GM18505 (cell line): Measurements from ENCODE around the gene XRRA1.

Experiments used
- ATAC-seq: cut with Tn5 transposase; IDR thresholded peaks from one replicate; pipeline ENCODE4 v1.9.1; 2021; ENCODE audit not compliant: unreplicated experiment
- POLR2A ChIP-seq: IDR thresholded peaks from 4 replicates; pipeline ENCODE4 v1.6.1; 2011; ENCODE audit warnings: borderline replicate concordance; ENCODE audit not compliant: insufficient read depth, insufficient read length; ENCODE audit errors: extremely low read depth

XRRA1 gene

GRCh38 chr11:74941492-74941891 is 7.4 kb downstream of the XRRA1 start:
- no peak for TF ChIP-seq POLR2A
- no peak for ATAC-seq

- no peak for ATAC-seq
- no peak for TF ChIP-seq POLR2A
Observed at GRCh38 chr11:74937696-74938475, 11.0 kb downstream of the XRRA1 start.

- no peak for ATAC-seq
- TF ChIP-seq POLR2A = no peak
Observed at GRCh38 chr11:74936976-74937375, 11.9 kb downstream of the XRRA1 start.

GRCh38 chr11:74936087-74936486 is 12.8 kb downstream of the XRRA1 start:
- no peak for TF ChIP-seq POLR2A

GRCh38 chr11:74935285-74935684 is 13.6 kb downstream of the XRRA1 start:
- no peak for ATAC-seq
- TF ChIP-seq POLR2A = no peak

More at GRCh38 chr11:74936087-74936486, 12.8 kb downstream of the XRRA1 start:
- ATAC-seq = no peak

GRCh38 chr11:74933765-74934164 is 15.1 kb downstream of the XRRA1 start:
- no peak for TF ChIP-seq POLR2A
- ATAC-seq = no peak

GRCh38 chr11:74932797-74933196 is 16.1 kb downstream of the XRRA1 start:
- TF ChIP-seq POLR2A = no peak
- ATAC-seq = no peak

- no peak for TF ChIP-seq POLR2A
- ATAC-seq = no peak
Observed at GRCh38 chr11:74932169-74932568, 16.7 kb downstream of the XRRA1 start.

- TF ChIP-seq POLR2A = no peak
- no peak for ATAC-seq
Observed at GRCh38 chr11:74929431-74930363, 19.2 kb downstream of the XRRA1 start.

- ATAC-seq = no peak
- no peak for TF ChIP-seq POLR2A
Observed at GRCh38 chr11:74927496-74927895, 21.4 kb downstream of the XRRA1 start.

- TF ChIP-seq POLR2A = no peak
- ATAC-seq = no peak
Observed at GRCh38 chr11:74926304-74927030, 22.4 kb downstream of the XRRA1 start.

GRCh38 chr11:74925281-74925680 is 23.6 kb downstream of the XRRA1 start:
- TF ChIP-seq POLR2A = no peak
- ATAC-seq = no peak

- TF ChIP-seq POLR2A = no peak
- no peak for ATAC-seq
Observed at GRCh38 chr11:74923125-74923524, 25.8 kb downstream of the XRRA1 start.

- no peak for ATAC-seq
- TF ChIP-seq POLR2A = no peak
Observed at GRCh38 chr11:74909812-74910211, 39.1 kb downstream of the XRRA1 start.

GRCh38 chr11:74909385-74909784 is 39.5 kb downstream of the XRRA1 start:
- no peak for ATAC-seq
- TF ChIP-seq POLR2A = no peak
